HG02973 (cell line): ENCODE measurements around the gene RAD54L.
"Not testable (repeated sequence)": the region's sequence is repeated elsewhere in the genome, so short reads cannot be mapped to it uniquely, and the experiment has no call there.

Experiments used
- ATAC-seq: cut with Tn5 transposase; IDR thresholded peaks from one replicate; pipeline ENCODE4 v1.9.1; 2021; ENCODE audit warnings: moderate library complexity; ENCODE audit not compliant: unreplicated experiment

The RAD54L gene

GRCh38 chr1:46247436-46248121 is at the start of gene RAD54L:
RAD54L (plus strand) TSS chr1:46247763; CDS start chr1:46248406, 643 bp downstream.
- peak; percentile 88 for ATAC-seq

- peak; percentile 84 for ATAC-seq
Measured at GRCh38 chr1:46197964-46198811, 49.4 kb upstream of the RAD54L start, which contains the start of gene POMGNT1. POMGNT1 (minus strand) TSS chr1:46198434; CDS start chr1:46197821, 613 bp downstream.

- no peak for ATAC-seq
Measured at GRCh38 chr1:46199233-46199749, 48.3 kb upstream of the RAD54L start.

GRCh38 chr1:46203738-46204405 is 43.7 kb upstream of the RAD54L start:
- ATAC-seq: no peak

GRCh38 chr1:46204406-46204742 is 43.2 kb upstream of the RAD54L start:
- no peak for ATAC-seq

- no peak for ATAC-seq
Measured at GRCh38 chr1:46205141-46205540, 42.4 kb upstream of the RAD54L start.

GRCh38 chr1:46205791-46206190 is 41.8 kb upstream of the RAD54L start:
- ATAC-seq: no peak

GRCh38 chr1:46206399-46206798 is 41.2 kb upstream of the RAD54L start:
- ATAC-seq: no peak

GRCh38 chr1:46210561-46210960 is 37.0 kb upstream of the RAD54L start:
- no peak for ATAC-seq

GRCh38 chr1:46211051-46211450 is 36.5 kb upstream of the RAD54L start:
- no peak for ATAC-seq

GRCh38 chr1:46215504-46215903 is 32.1 kb upstream of the RAD54L start:
- ATAC-seq: no peak

GRCh38 chr1:46218443-46218842 is 29.1 kb upstream of the RAD54L start:
- ATAC-seq: no peak

- ATAC-seq: no peak
Measured at GRCh38 chr1:46219551-46220520, 27.7 kb upstream of the RAD54L start.

- ATAC-seq: no peak
Measured at GRCh38 chr1:46220808-46221207, 26.8 kb upstream of the RAD54L start.

GRCh38 chr1:46221749-46222148 is 25.8 kb upstream of the RAD54L start:
- no peak for ATAC-seq

- not testable (repeated sequence) for ATAC-seq
Measured at GRCh38 chr1:46223055-46223454, 24.5 kb upstream of the RAD54L start.

GRCh38 chr1:46223472-46223943 is 24.1 kb upstream of the RAD54L start:
- ATAC-seq: peak; percentile 73

- no peak for ATAC-seq
Measured at GRCh38 chr1:46224966-46225365, 22.6 kb upstream of the RAD54L start.

GRCh38 chr1:46231231-46231630 is 16.3 kb upstream of the RAD54L start:
- ATAC-seq: not testable (repeated sequence)

GRCh38 chr1:46236882-46237281 is 10.7 kb upstream of the RAD54L start:
- ATAC-seq: no peak
